NCI-H1694 treated with DMSO at 0.1 percent for 48 hours (cell line): ENCODE results near the gene BASP1.

Source experiments
- DNase-seq: peaks from one replicate; lab custom pipeline; 2025; lab: John Stamatoyannopoulos, UW

BASP1 gene

DNA sequence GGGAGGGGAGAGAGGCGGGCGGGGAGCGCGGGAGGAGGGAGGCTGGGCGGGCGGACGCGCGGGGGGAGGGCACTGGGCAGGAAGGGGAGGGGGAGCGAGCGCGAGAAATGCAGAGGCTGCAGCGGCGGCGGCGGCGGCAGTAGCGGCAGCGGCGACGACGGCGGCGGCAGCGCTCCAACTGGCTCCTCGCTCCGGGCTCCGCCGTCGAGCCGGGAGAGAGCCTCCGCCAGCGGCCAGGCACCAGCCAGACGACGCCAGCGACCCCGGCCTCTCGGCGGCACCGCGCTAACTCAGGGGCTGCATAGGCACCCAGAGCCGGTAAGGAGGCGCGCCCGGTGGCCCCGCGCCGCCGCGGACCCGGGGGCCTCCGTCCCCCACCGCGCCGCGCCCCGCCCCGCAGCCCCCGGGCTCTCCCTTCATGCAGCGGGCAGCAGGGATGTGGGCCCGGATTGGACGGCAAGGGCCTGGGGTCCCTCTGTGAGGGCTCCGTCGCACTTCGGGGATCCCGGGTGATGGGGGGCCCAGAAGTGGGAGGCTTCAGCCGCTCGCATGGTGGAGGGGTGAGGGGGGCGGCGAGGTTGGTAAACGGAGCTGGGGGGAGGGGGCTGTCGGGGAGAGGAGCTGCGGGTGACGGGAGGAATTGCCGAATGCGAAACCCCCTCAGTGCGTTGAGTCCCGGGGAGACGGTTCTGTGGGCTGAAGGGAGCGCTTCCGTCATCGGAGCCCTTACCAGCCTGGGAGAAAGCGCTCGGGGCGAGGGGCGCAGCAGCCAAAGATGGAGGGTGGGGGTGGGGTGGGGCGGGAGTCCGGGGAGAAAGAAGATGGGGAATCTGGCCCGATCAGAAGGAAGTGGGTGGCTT lies at the start of gene BASP1:
BASP1 (plus strand) TSS at position 139 of the 860 bp plus-strand sequence. CDS start 57,586 bp downstream, outside the sequence.
- DNase-seq: peak; percentile 45

DNA sequence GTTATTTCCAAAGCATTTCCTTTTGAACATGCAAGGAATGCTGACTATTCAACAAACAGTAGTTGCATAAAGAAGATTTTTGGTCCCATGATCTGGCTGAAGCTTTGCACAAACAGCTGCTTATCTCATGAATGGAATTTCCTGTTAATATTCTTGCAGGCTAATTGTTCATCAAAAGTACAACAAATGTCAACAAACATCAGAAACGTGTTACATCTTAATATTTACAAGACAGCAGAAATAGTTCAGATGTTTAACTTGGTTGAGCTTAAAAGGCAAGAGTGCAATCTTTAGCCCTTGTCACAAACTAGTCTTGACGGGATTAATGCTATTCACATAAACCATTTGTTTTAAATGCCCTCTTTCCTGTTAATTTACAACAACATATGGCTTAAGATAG lies 47.9 kb upstream of the BASP1 start:
- no peak for DNase-seq

DNA sequence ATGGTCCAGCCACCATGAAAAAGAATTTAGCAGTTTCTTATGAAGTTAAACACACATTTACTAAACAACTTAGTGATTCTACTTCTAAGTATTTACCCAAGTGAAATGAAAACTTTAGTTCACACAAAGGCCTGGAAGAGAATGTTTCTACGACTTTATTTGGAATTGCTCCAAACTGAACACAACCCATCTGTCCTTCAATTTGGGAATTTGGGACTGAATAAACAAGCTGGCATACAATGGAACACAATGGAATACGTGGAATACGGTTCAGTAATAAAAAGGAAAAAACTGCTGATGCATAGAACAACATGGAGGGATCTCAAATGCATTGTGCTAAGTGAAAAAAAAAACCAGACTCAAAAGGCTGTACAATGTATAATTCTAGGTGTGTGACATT lies 44.6 kb upstream of the BASP1 start:
- DNase-seq: peak; percentile 9

GRCh38 chr5:17174965-17175364 lies 42.5 kb upstream of the BASP1 start:
- no peak for DNase-seq

DNA sequence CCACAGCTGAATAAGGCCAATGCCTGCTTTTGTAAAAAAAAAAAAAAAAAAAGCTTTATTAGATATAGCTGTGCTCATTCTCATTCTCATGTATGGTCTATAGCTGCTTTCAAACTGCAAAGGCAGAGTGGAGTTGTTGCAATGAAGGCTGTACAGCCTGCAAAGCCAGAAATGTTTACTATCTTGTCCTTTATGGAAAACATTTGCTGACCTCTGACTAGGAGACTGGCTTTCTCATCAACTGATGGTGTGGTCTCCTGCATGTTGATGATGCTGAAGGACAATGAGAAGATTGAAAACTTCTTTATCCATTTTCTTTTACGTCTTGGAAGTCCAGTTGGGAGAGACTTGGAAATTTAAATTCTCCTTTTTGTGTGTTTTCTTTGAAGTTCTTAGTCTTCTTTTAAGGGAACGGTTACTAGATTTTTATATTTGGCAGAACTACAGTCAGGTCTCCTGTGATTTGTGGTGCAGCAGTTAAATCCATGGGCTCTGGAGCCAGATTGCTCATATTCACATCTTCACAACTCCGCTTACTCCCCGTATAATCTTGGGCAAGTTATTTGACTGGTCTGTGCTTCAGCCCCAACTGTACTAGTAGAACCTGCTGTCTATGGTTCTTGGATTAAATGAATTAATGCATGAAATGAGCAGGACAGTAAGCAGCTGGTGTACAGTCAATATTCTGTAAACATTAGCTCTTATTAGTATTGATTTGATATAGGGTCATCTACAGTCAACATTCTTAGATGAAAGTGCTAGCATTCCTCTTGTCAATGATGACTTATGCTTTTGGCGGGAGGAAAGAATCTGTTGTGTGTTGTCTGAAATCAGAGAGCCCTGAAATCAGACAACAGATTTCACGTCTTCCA lies 39.7 kb upstream of the BASP1 start:
- no peak for DNase-seq

- no peak for DNase-seq
Measured at GRCh38 chr5:17178373-17178675, 39.1 kb upstream of the BASP1 start.

- DNase-seq: no peak
Measured at GRCh38 chr5:17180330-17180843, 37.0 kb upstream of the BASP1 start.

DNA sequence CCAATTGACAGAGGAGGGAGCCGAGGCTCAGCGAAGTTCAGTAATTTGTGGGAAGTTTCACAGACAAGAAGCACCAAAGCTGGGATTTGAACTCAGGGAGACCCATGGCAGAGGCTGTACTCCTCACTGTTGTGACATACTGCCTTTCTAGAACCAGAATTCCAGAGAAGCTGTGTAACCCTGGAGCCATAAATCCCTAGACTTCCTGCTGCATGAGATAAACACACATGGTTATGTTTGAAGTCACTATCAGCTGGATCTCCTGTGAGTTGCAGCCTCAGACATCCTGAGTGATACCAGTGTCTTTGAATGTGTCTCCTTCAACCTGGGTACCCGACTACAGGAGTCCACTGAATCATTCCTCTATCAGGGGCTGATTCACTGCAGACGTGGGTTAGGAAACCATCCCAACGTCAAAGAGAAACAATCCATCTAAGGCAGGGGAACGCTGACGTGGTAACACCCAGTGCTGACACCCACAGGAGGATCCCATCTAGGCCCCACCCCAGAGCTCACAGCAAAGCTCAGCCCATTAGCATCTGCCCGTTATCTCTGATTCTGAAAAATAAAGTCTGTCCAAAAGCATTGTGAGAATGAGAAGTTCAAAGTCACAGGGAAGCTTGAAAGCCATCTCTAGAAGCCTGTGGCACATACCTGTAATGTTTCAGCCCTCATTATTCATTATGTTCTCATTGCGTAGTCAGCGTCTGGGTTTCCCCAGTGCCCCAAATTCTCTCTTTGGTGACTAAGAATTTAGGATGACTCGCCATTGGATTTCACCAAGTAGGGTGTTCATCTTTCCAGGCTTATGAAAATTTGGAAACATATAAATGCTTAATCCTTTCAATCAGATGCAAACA lies 36.3 kb upstream of the BASP1 start:
- DNase-seq: no peak

GRCh38 chr5:17182494-17182893 lies 34.9 kb upstream of the BASP1 start:
- DNase-seq: no peak

DNA sequence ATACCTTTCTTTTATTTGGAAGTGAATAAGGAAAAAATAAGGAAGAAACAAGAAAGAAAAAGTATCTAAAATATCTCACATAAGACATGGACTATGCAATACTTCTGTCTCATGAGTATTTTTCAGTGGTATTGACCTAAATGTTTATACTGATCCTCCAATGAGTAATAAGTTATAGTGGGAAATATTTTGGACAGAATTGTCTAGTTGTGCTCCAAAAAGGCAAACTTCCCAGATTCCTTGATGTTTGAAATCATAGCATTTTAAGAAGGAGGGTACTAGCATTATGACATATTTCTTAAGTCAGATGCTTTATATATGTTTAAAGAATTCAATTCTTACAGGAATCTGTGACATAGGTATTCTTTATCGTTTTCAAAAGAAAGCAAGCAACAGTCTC lies 34.5 kb upstream of the BASP1 start:
- DNase-seq: no peak

DNA sequence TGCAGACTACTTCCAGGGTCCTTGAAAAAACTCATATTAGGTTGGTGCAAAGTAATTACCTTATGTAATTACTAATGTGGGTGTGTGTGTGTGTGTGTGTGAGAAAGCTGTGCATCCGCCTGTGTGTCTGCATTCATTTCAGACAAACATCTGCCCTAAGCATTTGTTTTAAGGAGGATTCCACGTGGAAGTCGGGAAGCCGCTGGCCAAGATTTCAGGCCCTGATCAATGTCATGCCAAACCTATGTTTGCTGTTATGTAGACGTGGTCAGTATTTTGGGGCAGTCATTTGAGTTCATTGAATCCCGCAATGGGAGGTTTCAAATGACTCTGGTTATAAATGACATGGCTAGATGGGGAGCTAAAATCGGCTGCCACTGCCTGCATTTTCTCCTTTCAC lies 33.6 kb upstream of the BASP1 start:
- no peak for DNase-seq

- no peak for DNase-seq
Measured at GRCh38 chr5:17184588-17184987, 32.8 kb upstream of the BASP1 start.

GRCh38 chr5:17185349-17185748 lies 32.1 kb upstream of the BASP1 start:
- DNase-seq: no peak

- no peak for DNase-seq
Measured at GRCh38 chr5:17185773-17186172, 31.7 kb upstream of the BASP1 start.

DNA sequence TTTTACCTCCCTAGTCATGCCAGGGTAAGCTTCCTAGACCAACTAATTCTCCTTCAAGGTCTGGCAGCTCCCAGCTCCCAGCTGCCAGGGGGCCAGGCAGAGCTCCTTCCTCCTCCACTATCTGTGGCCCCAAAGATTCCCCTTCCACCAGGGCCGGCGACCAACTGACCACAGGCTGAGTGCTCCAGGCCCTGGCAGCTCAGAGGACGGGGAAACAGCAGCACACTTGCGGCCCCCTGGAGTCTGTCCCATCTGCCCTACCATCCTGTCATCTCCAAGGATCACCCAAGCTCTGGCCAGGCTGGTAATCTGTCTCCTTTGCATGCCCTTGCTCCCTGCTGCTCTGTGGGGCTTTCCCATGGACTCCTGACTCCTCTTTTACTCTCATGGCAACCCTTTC lies 31.2 kb upstream of the BASP1 start:
- DNase-seq: no peak

DNA sequence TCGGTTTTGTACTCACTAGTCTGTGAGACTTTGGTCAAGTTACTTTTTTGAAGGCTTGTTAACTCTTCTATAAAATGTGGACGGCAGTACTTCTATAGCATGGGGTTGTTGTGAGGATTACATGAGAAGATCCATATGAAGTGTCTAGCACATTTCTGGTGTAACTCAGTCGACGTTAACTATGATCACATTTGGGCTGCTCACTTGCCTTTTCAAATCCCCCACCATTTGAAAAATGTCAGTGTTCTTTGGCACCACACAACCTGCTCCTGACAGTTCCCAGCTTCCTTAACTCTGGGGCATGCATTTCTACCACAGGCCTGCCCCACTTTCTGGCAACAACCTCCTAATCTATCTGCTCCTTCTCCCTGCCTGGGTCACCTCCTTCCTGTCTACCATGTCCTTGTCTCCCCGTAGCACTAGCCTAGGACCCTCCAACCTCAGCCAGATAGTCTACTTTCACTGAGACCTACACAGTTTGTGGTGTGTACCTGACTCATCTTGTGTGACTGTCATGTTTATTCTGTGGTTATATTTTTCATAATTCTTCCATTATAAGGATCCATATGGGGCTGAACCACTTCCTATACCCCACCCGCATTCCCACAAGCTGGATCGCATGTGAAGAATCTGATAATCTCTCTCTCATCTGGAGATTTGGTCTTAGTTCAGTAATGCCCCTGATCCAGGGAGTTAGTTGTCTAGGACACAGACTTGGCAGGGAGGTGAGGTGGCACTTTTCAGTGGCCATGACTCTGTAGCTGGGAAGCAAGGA lies 30.2 kb upstream of the BASP1 start:
- no peak for DNase-seq

- no peak for DNase-seq
Measured at GRCh38 chr5:17187786-17188170, 29.7 kb upstream of the BASP1 start.

GRCh38 chr5:17189381-17190036 lies 27.9 kb upstream of the BASP1 start:
- peak; percentile 73 for DNase-seq

- DNase-seq: peak; percentile 35
Measured at GRCh38 chr5:17190242-17190778, 27.1 kb upstream of the BASP1 start.

DNA sequence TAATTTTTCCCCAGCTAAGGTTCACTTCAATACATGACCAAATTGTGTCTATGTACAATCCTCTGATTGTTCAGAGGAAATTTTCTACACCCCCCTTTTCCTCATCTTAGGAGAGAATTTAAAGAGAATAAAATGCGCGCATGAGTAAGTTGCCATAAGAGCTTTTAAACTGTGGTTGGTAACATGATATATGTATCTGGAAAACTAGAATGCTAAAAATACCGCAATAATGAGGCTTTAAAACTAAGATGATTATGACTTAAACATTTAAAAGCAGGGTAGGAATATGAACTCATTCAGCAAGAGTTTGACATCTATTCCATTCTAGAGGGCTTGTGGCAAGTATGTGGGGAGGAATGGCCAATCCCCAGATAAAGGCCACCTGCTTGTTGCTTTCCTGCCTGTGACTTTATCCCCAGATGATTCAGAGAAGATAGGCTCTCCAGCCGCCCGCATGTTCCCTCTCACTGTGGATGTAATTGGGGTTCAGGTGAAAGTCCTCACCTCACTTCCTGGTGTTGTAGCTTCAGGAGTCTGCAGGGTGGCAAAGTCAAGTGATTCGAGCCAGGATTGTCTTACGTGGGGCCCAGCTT lies 26.5 kb upstream of the BASP1 start:
- no peak for DNase-seq
